Right atrium auricular region (tissue), 2 donors: ENCODE results near the gene HPSE2. TPM values are rescaled to one million over a fixed set of nuclear protein-coding genes. Genes with fewer than 3 reads are reported as not detected.

Experiments used
- DNase-seq: peaks from one replicate; pipeline ENCODE4 v3.0.0-alpha.2; 2019; ENCODE audit warnings: low spot score
- H3K27ac ChIP-seq, 2 donors: fragments of 200-600 bp; sonication (generic); 1 replicate in 1 of 2; 2 replicates in 1 of 2; pipeline ENCODE4 v1.5.1; 2016 to 2019
- H3K27me3 ChIP-seq, 2 donors: fragments of 200-600 bp; sonication (generic); one replicate each; pipeline versions ENCODE4 v1.5.1 to v1.6.0; 2017 to 2019
- H3K36me3 ChIP-seq: fragments of 200-600 bp; sonication (generic); one replicate; pipeline ENCODE4 v1.5.1; 2016
- H3K4me1 ChIP-seq, 2 donors: fragments of 200-600 bp; sonication (generic); one replicate each; pipeline versions ENCODE4 v1.5.1 to v1.6.0; 2017 to 2019
- H3K4me3 ChIP-seq, 2 donors: fragments of 200-600 bp; sonication (generic); 1 replicate in 1 of 2; 2 replicates in 1 of 2; pipeline ENCODE4 v1.5.1; 2017 to 2019; ENCODE audit warnings: mild to moderate bottlenecking in 1 of 2, moderate library complexity in 1 of 2
- H3K9me3 ChIP-seq, 2 donors: fragments of 200-600 bp; sonication (generic); one replicate each; pipeline ENCODE4 v1.5.1; 2019
- total RNA-seq, 2 donors: library from RNA; depleted of rRNA; stranded (reverse); fragments of >200 nt; gene quantifications; one replicate each; pipeline ENCODE4 v1.1.0, GENCODE V29; 2016
- TF ChIP-seq, protein P1 (sequence below), 2 donors: fragments of 200-600 bp; sonication (generic); IDR thresholded peaks; one replicate each; pipeline ENCODE4 v1.5.1; 2019; ENCODE audit warnings: antibody characterized with exemption in 2 of 2

HPSE2 gene
- total RNA-seq, 2 donors from 2014 or later: not detected

DNA sequence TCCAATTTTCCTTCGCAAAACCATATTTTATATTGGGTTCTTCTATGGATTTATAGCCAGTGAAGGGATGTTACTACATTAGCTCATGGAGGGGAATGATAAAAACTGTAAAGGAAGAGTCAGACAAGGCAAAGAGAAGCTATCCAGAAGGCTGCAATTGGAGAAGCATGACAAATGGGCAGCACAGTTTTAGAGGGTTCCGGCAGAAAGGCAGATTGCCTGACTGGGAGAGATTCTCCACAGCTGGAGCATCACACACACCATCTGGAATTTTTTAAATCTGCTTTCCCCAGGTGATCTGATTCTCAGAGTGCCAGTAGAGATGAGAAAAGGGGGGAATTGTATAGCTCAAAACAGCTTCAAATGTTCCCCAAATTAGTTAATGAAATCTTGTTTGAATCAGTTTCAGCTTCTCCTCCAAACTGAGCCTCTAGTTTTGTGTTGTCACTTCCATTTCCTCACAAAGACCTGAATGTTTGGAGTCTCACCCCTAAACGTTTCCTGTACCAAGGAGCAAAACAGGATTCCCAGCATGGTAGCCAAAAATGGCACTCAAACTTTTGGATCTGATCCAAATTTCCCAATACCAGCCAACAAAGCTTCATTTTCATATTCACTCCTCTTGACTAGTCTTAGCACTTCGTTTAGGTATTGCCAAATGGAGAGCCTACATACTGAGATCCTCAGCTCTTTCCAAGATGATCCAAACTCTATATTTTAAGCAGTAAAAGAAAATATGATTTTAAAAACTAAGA, 177.5 kb downstream of the HPSE2 start:
- no peak overlapping the region for H3K27ac ChIP-seq
- no peak for DNase-seq
- TF ChIP-seq, protein P1, sequence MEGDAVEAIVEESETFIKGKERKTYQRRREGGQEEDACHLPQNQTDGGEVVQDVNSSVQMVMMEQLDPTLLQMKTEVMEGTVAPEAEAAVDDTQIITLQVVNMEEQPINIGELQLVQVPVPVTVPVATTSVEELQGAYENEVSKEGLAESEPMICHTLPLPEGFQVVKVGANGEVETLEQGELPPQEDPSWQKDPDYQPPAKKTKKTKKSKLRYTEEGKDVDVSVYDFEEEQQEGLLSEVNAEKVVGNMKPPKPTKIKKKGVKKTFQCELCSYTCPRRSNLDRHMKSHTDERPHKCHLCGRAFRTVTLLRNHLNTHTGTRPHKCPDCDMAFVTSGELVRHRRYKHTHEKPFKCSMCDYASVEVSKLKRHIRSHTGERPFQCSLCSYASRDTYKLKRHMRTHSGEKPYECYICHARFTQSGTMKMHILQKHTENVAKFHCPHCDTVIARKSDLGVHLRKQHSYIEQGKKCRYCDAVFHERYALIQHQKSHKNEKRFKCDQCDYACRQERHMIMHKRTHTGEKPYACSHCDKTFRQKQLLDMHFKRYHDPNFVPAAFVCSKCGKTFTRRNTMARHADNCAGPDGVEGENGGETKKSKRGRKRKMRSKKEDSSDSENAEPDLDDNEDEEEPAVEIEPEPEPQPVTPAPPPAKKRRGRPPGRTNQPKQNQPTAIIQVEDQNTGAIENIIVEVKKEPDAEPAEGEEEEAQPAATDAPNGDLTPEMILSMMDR (IDR thresholded peaks at IDR 0.05): no peak
- H3K4me3 ChIP-seq: no peak overlapping the region
- no peaks in the 10 kb centered on the region for H3K36me3 ChIP-seq
- no peaks in the 10 kb centered on the region for H3K4me1 ChIP-seq
- H3K27me3 ChIP-seq: no peaks in the 10 kb centered on the region
- no peaks in the 10 kb centered on the region for H3K9me3 ChIP-seq

DNA sequence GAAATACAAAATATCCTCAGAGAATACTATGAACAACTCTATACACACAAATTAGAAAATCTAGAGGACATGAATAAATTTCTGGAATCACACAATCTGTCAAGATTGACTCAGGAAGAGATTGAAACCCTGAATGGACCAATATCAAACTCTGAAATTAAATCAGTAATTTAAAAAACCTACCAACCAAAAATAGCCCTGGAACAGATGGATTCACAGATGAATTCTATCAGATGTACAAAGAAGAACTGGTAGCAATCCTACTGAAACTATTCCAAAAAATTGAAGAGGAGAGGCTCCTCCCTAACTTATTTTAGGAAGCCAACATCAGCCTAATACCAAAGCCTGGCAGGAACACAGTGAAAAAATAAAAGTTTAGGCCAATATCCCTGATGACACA, 190.0 kb downstream of the HPSE2 start:
- Histone ChIP-seq H3K27me3 (no peaks in the 10 kb centered on the region), H3K4me3 (no peak overlapping the region), H3K36me3 (no peaks in the 10 kb centered on the region), H3K4me1 (no peaks in the 10 kb centered on the region), H3K9me3 (peaks cover 0 to 42% of the 10 kb centered on the region in 2 donors), H3K27ac (no peak overlapping the region)
- DNase-seq: no peak
- TF ChIP-seq, protein P1 (IDR thresholded peaks at IDR 0.05): no peak

DNA sequence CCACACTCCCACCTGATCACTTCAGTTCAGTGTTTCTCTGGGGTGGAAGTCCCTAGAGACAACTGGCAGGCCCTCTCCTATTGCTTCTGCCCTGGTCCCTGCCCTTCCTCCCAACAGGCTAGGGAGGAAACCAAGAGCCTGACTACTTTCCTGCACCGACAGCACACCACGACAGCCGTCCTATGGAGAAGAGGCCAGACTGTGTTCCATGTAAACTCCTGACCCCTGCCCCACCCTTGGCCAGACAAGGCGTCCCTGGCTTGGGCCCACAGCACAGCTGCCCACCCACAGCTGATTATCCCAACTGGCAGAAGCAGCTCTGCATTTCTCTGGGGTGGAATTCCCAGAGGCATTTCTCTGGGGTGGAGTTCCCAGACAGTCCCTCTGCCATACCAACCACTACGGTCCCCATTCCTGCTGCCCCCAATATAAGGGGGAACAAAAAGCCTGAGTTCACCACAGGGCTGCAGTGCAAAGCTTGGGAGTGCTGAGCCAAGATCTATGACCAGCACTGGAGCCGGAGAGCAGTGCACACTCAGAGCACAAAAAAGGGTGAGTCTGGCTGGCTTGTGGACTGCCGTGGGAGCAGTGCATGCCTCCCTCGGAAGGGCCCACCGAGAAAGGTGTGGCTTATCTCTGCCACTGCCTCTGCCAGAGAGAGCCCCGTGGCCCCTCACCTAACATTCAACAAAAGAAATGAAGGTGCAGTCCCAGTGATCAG, 193.4 kb downstream of the HPSE2 start:
- Histone ChIP-seq H3K36me3 (no peaks in the 10 kb centered on the region), H3K27ac (no peak overlapping the region), H3K9me3 (peaks cover 0 to 42% of the 10 kb centered on the region in 2 donors), H3K27me3 (no peaks in the 10 kb centered on the region), H3K4me1 (no peaks in the 10 kb centered on the region), H3K4me3 (no peak overlapping the region)
- DNase-seq: no peak
- TF ChIP-seq, protein P1 (IDR thresholded peaks at IDR 0.05): no peak

DNA sequence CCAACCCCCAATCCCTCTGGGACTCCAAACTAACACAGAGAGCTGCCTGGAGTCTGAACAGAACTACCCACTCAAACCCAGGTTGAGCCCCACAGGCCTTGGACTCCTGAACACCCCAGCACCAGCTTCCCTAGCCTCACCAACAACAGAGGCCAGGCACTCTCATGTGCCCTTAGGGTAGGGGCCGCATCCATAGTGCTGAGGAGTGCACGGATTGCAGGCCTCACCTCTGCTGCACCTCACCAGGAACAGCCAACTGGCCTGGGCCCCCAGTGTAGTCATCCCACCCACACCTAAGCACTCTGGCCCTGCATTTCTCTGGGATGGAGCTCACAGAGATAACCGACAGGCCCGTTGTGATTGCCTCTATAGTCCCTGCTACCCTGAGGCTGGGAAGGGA, 194.2 kb downstream of the HPSE2 start:
- H3K27ac ChIP-seq: no peak overlapping the region
- no peaks in the 10 kb centered on the region for H3K4me1 ChIP-seq
- H3K27me3 ChIP-seq: no peaks in the 10 kb centered on the region
- no peaks in the 10 kb centered on the region for H3K36me3 ChIP-seq
- no peak for DNase-seq
- TF ChIP-seq, protein P1 (IDR thresholded peaks at IDR 0.05): no peak
- peaks cover 0 to 36% of the 10 kb centered on the region in 2 donors for H3K9me3 ChIP-seq
- H3K4me3 ChIP-seq: no peak overlapping the region

DNA sequence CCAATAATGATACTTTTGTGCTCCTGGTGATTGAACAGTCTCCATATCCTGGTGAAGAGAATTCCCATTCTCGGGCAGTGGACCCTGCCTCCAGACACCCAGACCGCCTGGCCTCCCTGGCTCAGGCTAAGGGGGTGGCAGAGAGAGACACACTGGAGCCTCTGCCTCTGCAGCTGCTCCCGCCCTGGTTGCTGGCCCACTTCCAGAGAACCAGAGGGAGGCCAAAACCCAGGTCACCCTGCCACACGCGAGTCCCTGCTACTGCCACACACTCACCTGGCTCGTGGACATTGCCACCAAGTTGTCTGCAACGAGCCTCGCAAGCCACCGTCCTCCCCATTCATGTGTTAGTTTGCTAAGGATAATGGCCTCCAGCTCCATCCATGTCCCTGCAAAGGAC, 221.8 kb downstream of the HPSE2 start:
- no peaks in the 10 kb centered on the region for H3K36me3 ChIP-seq
- H3K27me3 ChIP-seq: no peaks in the 10 kb centered on the region
- H3K9me3 ChIP-seq: no peaks in the 10 kb centered on the region
- no peak overlapping the region for H3K4me3 ChIP-seq
- DNase-seq: no peak
- H3K4me1 ChIP-seq: no peaks in the 10 kb centered on the region
- H3K27ac ChIP-seq: no peak overlapping the region
- TF ChIP-seq, protein P1 (IDR thresholded peaks at IDR 0.05): no peak
